GM18502 (cell line): ENCODE results near the gene C2CD3.

Experiments used
- ATAC-seq: cut with Tn5 transposase; IDR thresholded peaks from one replicate; pipeline ENCODE4 v1.9.1; 2021; ENCODE audit warnings: mild to moderate bottlenecking; ENCODE audit not compliant: unreplicated experiment, poor library complexity

The C2CD3 gene

DNA sequence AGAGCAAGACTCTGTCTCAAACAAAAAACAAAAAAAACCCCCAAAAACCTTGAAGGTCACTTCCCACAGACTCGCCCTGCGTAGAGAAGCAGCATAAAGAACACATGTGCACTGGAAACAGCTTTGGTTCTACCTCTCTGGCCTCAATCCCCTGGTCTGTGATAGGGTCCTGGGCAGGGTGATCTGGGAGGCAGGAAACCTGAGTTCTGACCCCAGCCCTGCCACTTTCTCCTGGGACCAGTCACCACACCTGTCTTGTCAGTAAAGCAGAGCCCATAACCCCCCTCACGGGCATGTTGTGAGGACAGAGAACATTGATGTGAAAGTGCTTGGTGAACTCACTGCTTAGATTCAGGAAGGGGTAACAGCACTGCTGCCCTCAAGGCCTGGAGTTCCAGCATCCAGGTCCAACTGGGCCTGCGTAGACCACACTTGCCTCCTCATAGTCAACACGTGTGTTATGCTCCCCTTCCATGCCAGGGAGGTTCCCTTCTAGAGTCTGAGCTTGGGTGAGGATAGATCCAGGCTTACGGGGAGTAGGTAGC lies 199.6 kb downstream of the C2CD3 start:
- no peak for ATAC-seq

DNA sequence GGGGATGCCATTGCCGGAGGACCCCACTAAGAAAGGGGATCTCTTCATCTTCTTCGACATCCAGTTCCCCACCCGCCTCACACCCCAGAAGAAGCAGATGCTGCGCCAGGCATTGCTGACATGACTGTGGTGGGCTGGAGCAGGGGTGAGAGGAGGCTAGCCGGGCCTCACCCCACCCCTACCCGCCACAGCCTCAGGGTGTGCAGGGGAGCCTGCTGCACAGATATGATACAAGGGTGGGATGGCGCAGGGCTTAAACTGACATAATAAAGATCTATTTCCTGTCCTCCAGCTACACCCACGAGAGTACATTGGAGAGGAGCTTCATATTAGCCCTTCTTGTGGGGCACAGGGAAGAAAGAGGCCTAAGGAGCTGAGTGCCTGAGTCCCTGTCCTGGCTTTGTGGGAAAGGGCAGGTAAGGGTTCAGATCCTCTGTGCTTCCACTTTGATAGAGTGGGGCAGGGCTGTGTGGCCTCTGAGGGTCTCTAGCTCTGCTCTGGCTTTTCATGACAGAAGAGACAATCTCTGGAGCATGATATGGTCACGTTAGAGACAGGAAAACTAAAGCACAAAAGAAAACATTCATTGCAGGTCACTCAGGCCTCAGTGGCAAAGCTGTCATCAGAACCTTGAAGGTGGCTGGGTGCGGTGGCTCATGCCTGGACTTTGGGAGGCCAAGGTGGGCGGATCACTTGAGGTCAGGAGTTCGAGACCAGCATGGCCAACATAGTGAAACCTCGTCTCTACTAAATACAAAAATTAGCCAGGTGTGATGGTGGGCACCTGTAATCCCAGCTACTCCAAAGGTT lies 200.6 kb downstream of the C2CD3 start:
- ATAC-seq: no peak

DNA sequence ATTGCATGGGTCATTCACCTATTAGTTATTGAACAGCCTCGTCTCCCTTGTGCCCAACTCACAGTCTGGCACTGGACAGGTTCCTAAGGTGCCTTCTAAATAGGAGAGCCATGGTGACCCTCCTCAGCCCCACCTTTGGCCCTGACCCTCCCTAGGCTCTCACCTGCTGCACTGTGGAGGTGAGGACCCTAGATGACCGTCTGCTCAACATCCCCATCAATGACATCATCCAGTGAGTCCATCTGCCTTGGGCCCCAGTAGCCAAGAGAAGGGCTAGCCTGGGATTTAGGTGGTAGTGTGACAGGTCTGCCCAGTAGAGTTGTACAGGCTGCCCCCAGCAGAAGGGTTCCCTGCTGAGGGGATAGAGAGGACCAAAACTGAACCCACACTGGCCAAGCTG lies 201.7 kb downstream of the C2CD3 start:
- ATAC-seq: no peak

DNA sequence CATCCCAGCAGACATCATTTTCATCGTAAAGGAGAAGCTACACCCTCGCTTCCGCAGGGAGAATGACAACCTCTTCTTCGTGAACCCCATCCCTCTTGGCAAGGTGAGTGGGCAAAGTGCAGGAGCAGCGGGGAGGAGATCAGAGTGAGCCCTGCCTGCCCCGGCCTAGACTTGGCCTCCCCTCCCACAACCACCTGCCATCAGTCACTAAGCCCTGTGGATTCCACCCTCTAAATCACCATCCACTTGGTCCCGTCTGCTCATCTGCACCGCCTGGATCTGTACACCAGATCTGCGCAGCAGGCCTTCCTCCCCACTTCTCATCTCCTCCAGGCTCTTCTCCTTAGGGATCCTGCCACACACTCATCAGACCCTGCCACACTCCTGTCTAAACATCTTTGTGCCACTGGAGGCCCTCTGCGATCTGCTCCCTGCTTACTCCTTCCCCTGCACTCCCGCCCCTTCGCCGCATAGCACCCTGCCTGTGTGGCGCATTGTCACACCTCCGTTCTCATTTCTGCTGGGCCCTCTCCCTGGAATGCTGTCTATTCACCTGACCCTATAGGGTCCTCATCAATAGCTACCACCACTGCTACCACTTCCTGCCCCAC lies 202.3 kb downstream of the C2CD3 start:
- ATAC-seq: no peak

DNA sequence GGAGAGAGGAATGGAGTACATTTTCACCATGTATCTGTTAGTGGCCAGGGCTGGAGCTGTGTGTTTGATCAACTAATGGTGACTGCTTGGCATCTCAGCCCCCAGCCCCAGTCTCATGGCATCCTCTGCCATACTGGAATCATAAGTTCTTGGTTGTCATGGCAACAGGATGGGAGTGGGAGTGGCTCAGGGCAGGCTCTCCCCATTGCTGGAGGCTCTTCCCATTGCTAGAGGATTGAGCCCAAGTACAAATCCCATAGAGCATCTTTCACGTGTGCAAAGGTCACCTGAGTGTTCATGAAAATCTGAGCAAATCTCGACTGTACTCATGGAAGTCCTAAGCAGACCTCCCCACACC lies 205.1 kb downstream of the C2CD3 start:
- ATAC-seq: no peak

DNA sequence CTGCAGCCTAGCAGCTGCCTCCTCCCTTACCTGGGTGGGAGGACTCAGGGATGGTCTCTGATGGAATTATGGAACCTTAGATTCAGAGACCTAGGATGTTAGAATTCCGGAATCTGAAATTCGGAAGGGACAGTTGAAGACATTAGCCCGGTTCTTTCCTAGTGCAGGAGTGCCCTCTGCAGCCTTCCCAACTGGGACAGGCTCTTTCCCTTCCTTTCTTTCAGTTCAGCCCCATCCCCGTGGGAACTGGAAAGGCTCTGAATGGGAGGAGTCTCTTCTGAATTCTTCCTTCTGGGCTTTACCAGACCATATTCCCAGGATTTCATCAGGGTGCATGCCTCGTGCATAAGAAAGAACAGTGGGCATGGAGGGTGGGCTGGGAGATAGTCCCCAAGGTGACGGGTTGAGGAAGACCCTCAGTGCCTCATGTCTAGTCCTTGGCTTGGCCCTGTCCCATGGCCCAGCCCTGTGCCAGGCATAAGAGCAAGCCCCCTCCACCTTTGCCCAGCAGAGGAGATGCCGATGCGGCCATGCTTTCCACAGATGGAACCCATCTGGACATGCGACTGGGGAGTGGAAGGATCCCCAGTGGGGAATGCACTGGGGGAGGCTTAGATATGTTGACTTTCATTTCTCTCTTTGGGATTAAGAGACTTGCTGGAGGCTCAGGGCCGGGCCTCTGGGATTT lies 205.6 kb downstream of the C2CD3 start:
- no peak for ATAC-seq

DNA sequence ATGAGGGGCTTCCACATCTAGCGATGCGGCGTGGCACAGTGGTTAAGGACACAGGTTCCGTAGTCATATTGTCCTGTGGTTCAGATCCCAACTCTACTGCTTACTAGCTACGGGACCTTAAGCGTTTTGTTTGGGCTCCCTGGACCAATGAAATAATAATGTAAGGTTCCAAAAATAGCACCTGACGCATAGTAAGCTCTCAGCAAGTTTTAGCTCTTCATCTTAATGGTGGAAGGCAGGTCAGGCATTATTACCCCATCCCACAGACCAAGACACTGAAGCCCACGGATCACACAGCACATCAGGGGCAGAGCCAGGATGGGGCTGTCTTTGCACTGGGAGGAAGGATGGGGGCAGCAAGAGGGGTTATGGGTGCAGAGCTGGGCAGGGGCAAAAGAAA lies 206.9 kb downstream of the C2CD3 start:
- ATAC-seq: no peak
